Measurements from ENCODE around the gene IFIT1B. TPM values are rescaled to one million over a fixed set of nuclear protein-coding genes. Genes with fewer than 3 reads are reported as not detected.

IFIT1B gene
- total RNA-seq, 1 experiment from 2014 or later: not detected

GRCh38 chr10:89369156-89370105 is 8.4 kb upstream of the IFIT1B start:
- Histone ChIP-seq H3K27ac (ENCODE audit: low read length) (peak overlapping the region; percentile 13; the same call in 1 of the 2 replicates), H3K27me3 (ENCODE audit: low read length) (no peaks in the 10 kb centered on the region), H3K9me3 (ENCODE audit: low read length) (no peaks in the 10 kb centered on the region), H4K20me1 (ENCODE audit: low read length) (no peaks in the 10 kb centered on the region), H2AFZ (ENCODE audit: low read length) (peak overlapping the region; percentile 21; the same call in 1 of the 2 replicates), H3K4me2 (ENCODE audit: low read length) (no peak overlapping the region), H3F3A (ENCODE audit: low read length, unreplicated experiment) (no peaks in the 10 kb centered on the region), H3K4me3 (ENCODE audit: low read length) (no peak overlapping the region), H3K79me2 (ENCODE audit: low read length) (no peaks in the 10 kb centered on the region), H3K9ac (ENCODE audit: low read length) (no peak overlapping the region), H3K9me2 (replicated peaks; ENCODE audit: low read length) (no peaks in the 10 kb centered on the region), H3K4me1 (ENCODE audit: insufficient read depth, low read length) (peaks cover 34% of the 10 kb centered on the region), H3K36me3 (ENCODE audit: low read depth, low read length) (no peaks in the 10 kb centered on the region)
- CTCF ChIA-PET: interaction anchor here (0.5 to 1.0 kb wide), 4 partner anchors 20 to 184 kb away, joined by 3 to 5 read pairs (median 4); partner anchors contain the start of gene LIPA
- TF ChIP-seq EZH2phosphoT487 (IDR thresholded peaks at IDR 0.05; ENCODE audit: borderline replicate concordance, low read length) (no peak), EZH2 (IDR thresholded peaks at IDR 0.05; ENCODE audit: low read length, unreplicated experiment) (no peak), CTCF (conservative IDR thresholded peaks at IDR 0.05; ENCODE audit: low read depth, low read length) (peak; percentile 80)
- BruUV-seq (replicated peaks): no TSS peak
- ATAC-seq (peak; percentile 39), DNase-seq (peak; percentile 59)
- POLR2A ChIA-PET (ENCODE audit: unreplicated experiment): no interaction called here
- intact Hi-C loops (cut with micrococcal nuclease): loop anchor here (1.0 to 5.0 kb wide), 2 partner anchors 20 to 42 kb away; partner anchors contain the start of gene IFIT3

GRCh38 chr10:89371079-89371478 is 6.8 kb upstream of the IFIT1B start:
- ChIA-PET POLR2A (ENCODE audit: unreplicated experiment) (no interaction called here), CTCF (no interaction called here)

More at GRCh38 chr10:89371079-89371478, 6.8 kb upstream of the IFIT1B start:
- Histone ChIP-seq H3K9me2 (replicated peaks; ENCODE audit: low read length) (no peaks in the 10 kb centered on the region), H3K9ac (ENCODE audit: low read length) (no peak overlapping the region), H3K4me2 (ENCODE audit: low read length) (no peak overlapping the region), H3K36me3 (ENCODE audit: low read depth, low read length) (no peaks in the 10 kb centered on the region), H3K4me1 (ENCODE audit: insufficient read depth, low read length) (peaks cover 41% of the 10 kb centered on the region), H3K4me3 (ENCODE audit: low read length) (no peak overlapping the region), H3K27me3 (ENCODE audit: low read length) (no peaks in the 10 kb centered on the region), H3K9me3 (ENCODE audit: low read length) (no peaks in the 10 kb centered on the region), H3F3A (ENCODE audit: low read length, unreplicated experiment) (no peaks in the 10 kb centered on the region), H3K79me2 (ENCODE audit: low read length) (no peaks in the 10 kb centered on the region), H3K27ac (ENCODE audit: low read length) (no peak overlapping the region), H2AFZ (ENCODE audit: low read length) (no peak overlapping the region), H4K20me1 (ENCODE audit: low read length) (no peaks in the 10 kb centered on the region)
- TF ChIP-seq EZH2 (IDR thresholded peaks at IDR 0.05; ENCODE audit: low read length, unreplicated experiment) (no peak), EZH2phosphoT487 (IDR thresholded peaks at IDR 0.05; ENCODE audit: borderline replicate concordance, low read length) (no peak), CTCF (conservative IDR thresholded peaks at IDR 0.05; ENCODE audit: low read depth, low read length) (no peak)
- no peak for ATAC-seq
- DNase-seq: no peak
- BruUV-seq (replicated peaks): no TSS peak
- intact Hi-C loops (cut with micrococcal nuclease): loop anchor here (5.0 kb wide), 1 partner anchor 44 kb away; the partner anchor contains the start of gene IFIT3
